OCI-M2 (cell line): ENCODE measurements around the gene CTDSPL.

Experiments used
- DNase-seq: peaks from one replicate; lab custom pipeline; 2025; ENCODE audit not compliant: unreplicated experiment; lab: John Stamatoyannopoulos, UW

Gene CTDSPL

DNA sequence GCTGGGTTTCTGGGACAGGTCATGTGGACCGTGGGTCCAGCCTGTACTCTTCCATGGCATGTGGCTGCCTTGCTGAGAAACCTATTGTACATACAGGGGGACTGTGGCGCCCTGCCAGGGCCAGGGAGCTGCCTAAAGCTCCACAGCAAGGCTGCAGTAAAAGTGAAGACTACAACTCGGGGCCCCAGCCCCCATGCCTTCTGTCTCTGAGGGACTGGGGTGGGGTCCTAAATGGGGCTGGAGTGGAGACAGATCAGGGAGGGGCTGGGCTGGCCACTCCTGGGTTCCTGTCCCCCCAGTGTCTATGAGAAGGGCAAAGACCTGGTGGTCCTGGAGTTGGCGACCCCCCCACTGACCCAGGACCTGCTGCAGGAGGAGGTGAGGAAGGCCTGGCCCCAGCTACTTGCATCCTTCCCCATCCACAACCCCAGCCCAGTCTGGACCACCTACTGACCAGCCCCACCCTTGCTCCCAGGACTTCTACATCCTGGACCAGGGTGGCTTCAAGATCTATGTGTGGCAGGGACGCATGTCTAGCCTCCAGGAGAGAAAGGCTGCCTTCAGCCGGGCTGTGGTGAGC, 136.2 kb downstream of the CTDSPL start:
- no peak for DNase-seq

DNA sequence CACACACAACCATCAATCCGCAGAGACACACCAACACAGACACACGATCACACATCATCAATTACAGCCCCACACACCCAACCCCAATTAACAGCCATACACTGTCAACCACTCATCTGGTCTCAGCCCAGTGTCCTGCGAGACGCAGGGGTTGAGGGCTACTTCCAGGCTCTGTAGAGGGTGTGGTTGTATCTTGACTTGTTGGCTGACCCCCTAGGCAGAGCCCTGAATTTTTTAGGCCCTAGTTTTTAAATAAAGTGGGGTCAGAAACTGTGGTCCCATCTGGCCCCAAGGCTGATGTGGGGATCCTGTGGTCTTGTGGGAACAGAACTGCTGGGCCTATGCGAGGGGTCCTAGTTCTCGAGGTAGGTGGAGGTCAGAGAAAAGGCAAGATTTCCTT, 138.2 kb downstream of the CTDSPL start:
- no peak for DNase-seq

DNA sequence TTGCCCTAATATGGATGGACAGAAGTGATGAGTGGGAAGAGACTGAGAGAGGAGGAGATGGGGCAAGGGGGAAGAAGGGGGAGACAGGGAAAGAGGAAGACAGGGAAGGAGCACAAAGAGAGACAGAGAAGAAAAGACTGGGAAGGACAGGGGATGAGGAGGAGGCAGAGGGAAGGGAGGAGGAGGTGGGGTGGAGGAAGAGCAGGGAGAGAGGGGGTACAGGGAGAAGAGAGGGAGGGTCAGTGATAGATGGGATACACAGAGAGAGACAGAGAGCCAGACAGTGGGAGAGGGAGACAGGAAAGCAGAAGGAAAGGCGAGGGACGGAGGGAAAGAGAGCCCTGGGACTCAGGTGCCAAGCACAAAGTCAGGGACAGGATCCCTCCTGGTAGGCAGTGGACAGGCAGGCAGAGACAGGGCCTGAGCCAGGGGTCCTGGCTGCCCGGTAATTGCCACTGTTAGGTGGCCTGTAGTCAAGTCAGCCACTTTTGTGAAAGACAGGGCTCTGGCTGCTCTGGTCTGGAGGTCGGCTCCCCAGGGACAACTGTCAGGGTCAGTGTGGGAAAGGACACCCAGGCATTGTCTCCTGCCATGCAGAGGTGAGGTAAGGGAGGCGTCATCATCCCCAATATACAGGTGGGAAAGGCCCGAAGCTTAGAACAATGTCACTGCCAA, 138.7 kb downstream of the CTDSPL start:
- DNase-seq = no peak

- no peak for DNase-seq
These were observed 139.3 kb downstream of the CTDSPL start for GRCh38 chr3:38000965-38001455.

DNA sequence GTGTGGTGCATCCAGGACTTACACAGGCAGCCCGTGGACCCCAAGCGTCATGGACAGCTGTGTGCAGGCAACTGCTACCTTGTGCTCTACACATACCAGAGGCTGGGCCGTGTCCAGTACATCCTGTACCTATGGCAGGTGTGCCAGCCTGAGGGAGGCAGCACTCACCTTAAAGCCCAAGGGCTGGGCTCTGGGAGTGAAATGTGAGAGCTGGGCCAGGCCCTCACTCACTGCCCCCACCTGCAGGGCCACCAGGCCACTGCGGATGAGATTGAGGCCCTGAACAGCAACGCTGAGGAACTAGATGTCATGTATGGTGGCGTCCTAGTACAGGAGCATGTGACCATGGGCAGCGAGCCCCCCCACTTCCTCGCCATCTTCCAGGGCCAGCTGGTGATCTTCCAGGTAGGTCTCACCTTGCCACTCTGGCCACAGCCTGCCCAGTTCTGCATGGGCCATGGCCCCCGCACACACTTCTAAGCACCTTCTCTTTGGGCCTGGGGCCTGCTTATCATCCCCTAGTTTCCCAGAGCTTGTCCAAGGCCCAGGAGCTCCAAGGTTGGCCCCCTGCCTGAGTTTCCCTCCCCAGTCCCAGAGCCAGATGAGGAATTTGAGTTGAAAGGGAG, 139.9 kb downstream of the CTDSPL start:
- no peak for DNase-seq

DNA sequence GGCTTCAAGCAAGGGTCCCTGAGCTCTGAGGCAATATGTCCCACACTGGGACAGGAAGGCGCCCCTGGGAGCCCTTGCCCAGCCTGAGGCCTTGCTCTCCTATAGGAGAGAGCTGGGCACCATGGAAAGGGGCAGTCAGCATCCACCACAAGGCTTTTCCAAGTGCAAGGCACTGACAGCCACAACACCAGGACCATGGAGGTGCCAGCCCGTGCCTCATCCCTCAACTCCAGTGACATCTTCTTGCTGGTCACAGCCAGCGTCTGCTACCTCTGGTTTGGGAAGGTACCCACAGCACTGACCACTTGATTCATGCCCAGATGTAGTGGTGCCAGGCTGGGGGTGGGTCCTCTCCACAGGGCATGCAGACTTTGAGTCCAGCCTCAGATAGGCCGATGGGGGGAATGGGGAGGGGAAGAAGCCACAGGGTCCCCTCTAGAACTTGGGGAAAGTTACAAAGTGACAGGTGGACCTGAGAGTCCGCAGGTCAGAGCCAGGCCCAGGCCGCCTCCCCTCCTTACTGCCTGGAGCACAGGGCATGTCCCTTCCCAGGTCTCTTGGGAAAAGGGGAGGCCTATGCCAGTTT, 140.7 kb downstream of the CTDSPL start:
- no peak for DNase-seq

GRCh38 chr3:38002940-38003339, 141.3 kb downstream of the CTDSPL start:
- DNase-seq = no peak

GRCh38 chr3:38003371-38003816, 141.7 kb downstream of the CTDSPL start:
- DNase-seq = no peak

GRCh38 chr3:38003817-38004414, 142.2 kb downstream of the CTDSPL start:
- no peak for DNase-seq

DNA sequence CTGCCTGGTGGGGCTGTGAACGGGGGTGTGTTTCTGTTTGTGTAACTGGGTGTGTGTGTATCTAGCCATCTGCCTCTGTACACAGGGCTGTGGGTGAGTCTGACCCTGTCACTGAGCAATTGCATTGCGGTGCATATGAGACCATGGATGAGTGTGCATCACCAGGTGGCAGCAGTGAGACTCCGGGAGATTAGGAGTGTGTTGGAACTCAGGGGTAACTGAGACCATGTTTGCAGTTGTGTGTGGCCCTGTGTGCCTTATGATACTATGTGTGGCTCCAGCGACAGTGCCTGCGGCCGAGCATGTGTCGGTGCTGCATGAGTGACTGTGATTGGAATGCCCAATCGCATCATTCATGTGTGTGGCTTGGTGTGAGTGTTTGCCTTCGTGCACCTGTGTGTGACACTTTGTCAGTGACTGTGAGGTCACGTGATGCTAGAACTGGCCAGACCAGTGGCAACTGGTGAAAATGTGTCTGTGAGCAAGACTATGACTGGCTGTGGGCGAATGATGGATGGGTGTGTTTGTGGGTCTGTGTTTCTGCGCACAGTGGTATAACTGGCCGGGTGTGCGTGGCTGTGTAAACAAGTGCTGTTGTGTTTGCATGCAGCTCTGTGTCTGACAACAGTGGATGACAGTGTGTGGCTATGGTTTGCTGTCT, 142.9 kb downstream of the CTDSPL start:
- no peak for DNase-seq

DNA sequence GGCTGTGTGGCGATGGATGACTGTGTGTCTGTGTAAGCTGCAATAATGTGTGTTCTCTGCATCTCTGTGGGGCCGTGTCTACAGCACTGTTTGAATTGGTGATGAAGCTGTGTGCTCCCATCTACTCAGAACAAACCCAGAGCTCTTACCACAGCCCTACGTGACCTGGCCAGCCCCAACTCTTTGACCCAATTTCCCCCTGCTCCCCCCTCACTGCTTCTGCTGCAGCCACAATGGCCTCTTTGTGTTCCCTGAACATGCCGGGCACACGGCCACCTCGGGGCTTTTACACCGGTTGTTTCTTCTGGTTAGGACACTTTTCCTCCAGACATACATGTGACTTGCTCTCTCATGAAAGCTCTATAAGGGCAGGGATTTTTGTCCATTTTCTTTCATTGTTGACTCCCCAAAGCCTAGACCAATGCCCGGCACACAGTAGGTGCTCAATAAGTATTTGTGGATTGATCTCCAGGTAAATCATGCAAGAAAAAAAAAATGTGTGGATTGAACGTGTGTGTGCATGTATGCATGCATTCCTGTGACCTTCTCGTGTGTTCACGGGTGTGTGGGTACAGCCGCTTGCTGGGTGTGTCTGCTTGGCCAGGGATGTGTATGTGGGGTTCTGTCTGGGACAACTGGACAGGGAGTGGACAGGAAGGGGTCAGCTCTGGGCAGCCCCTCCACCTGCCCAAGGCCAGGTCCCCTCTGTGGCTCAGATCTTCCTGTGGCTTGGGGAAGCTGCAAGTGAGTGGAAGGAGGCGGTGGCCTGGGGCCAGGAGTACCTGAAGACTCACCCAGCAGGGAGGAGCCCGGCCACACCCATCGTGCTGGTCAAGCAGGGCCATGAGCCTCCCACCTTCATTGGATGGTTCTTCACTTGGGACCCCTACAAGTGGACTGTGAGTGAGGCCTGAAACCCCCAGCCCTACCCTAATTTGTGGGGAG, 143.7 kb downstream of the CTDSPL start:
- no peak for DNase-seq

- DNase-seq = no peak
These were observed 144.4 kb downstream of the CTDSPL start for GRCh38 chr3:38006031-38006430.

DNA sequence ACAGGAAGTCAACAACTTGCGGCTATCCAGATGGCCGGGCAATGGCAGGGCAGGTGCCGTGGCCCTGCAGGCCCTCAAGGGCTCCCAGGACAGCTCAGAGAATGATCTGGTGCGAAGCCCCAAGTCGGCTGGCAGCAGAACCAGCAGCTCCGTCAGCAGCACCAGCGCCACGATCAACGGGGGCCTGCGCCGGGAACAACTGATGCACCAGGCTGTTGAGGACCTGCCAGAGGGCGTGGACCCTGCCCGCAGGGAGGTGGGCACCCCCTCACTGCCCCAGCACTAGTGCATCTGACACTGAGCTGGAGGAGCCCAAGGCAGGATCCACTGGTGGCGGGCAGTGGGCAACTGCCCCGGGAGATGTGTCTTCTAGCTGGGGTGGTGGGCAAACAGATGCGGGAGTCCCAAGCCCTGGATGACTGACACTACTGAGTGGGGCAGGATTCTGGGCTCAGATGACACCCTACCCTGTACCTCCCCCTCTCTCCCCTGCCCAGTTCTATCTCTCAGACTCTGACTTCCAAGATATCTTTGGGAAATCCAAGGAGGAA, 144.8 kb downstream of the CTDSPL start:
- no peak for DNase-seq

DNA sequence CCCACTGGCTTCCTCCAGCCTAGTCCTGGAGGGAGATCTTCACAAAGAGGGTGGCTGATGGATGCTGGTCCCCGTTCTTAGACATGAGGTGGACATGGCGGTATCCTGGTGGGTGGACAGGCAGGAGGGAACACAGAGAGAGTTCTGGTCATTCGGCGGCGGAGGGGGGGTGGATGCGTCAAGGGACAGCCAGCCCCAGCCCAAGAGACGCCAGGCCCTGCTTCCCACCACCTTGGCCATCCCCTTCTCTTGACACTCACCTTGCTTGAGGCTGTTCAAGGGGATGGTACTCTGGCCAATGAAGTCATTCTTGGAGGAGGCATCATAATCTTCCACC, 146.0 kb downstream of the CTDSPL start:
- DNase-seq = no peak

DNA sequence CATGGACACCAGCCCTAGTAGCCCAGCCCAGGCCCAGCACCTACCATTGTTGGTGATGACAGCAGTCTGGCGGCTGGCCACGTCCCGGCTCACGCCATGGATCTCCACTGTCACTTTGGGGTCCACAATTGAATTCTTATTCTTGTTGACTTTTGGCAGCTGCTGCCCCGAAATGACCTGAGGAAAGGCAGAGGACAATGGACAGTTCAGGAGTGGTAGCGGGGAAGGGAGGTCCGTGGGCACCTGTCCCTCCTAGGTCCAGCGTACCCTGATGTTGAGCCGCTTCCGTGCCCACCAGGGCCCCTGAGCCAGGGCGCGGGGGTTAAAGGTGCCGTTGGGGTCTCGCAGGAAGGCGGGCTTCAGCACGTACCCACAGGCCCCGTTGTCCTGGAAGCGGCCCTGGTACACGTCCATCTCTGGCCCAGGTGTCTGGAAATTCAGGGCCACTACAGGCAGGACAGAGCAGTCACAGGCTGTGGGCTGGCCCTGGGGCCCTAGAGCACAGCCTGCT, 146.6 kb downstream of the CTDSPL start:
- DNase-seq = no peak

DNA sequence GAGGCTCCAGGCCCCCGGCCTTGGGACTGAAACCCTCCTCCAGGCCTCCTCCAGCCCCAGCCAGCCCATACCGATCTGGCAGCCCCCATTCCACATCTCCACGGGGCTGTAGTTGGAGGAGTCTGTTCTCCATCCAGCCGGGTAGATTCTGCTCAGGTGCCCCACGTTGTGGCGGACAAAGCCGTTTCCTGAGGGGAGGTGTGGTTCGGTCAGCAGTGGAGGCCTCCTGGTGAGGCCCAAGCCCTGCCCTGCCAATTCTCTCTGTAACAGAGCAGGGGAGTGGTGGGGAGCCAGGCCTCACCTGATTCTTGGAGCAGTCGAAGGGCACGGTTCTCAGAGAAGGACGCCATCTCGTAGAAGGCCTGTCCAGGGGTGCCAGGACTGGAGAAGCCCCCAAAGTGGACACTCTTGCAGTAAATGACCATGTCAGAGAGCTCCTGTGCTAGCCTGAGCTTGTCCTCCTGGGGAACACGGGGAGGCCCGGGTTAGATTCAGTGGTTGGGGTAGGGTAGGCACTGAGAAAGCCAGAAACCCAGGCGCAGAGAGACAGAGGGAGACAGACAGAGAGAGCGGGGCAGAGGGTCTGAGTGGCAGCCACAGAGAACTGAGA, 147.4 kb downstream of the CTDSPL start:
- no peak for DNase-seq

GRCh38 chr3:38009807-38010591, 148.3 kb downstream of the CTDSPL start:
- no peak for DNase-seq

GRCh38 chr3:38011111-38011510, 149.4 kb downstream of the CTDSPL start:
- DNase-seq = no peak
